BLaER1 treated with 17β-estradiol and CSF1 and Interleukin-3, amounts not matched to agents 10 nM and 100 nM (cell line): Measurements from ENCODE around the gene RBM28.

Experiments
- H3K27ac ChIP-seq, 11 experiments: shearing (Covaris generic); formaldehyde crosslinking; 2 replicates each; pipeline ENCODE4 v1.8.1; 2022
- H3K27me3 ChIP-seq, 11 experiments: shearing (Covaris generic); formaldehyde crosslinking; 2 replicates each; pipeline ENCODE4 v1.8.1; 2022
- H3K36me3 ChIP-seq, 11 experiments: shearing (Covaris generic); formaldehyde crosslinking; 2 replicates each; pipeline ENCODE4 v1.8.1; 2022
- H3K4me1 ChIP-seq, 10 experiments: shearing (Covaris generic); formaldehyde crosslinking; 2 replicates each; pipeline ENCODE4 v1.8.1; 2022
- H3K4me2 ChIP-seq, 11 experiments: shearing (Covaris generic); formaldehyde crosslinking; 2 replicates each; pipeline ENCODE4 v1.8.1; 2022
- H3K4me3 ChIP-seq, 10 experiments: shearing (Covaris generic); formaldehyde crosslinking; 2 replicates each; pipeline ENCODE4 v1.8.1; 2022
- H3K9ac ChIP-seq, 11 experiments: shearing (Covaris generic); formaldehyde crosslinking; 2 replicates each; pipeline ENCODE4 v1.8.1; 2022
- H3K9me3 ChIP-seq, 11 experiments: shearing (Covaris generic); formaldehyde crosslinking; replicated peaks in 1 of 11; 2 replicates each; pipeline ENCODE4 v1.8.1; 2022
- H4K20me1 ChIP-seq, 11 experiments: shearing (Covaris generic); formaldehyde crosslinking; 2 replicates each; pipeline ENCODE4 v1.8.1; 2022
- Cebpa-rat ChIP-seq, 11 experiments: shearing (Covaris generic); IDR thresholded peaks; 2 replicates each; pipeline ENCODE4 v1.8.1; 2022

Gene RBM28

GRCh38 chr7:128259131-128260061 is 84.3 kb downstream of the RBM28 start:
- H3K27ac ChIP-seq, result no peak overlapping the region
- H3K4me1 ChIP-seq, result no peaks in the 10 kb centered on the region
- peaks cover 0 to 4% (median 0%) of the 10 kb centered on the region in 11 experiments; a peak in 2 of 22 replicates for H3K9me3 ChIP-seq
- TF ChIP-seq Cebpa-rat (IDR thresholded peaks at IDR 0.05), result no peak
- no peaks in the 10 kb centered on the region for H3K27me3 ChIP-seq
- no peak overlapping the region for H3K4me3 ChIP-seq
- H4K20me1 ChIP-seq, result no peaks in the 10 kb centered on the region
- H3K4me2 ChIP-seq, result no peak overlapping the region
- H3K9ac ChIP-seq, result no peak overlapping the region
- no peaks in the 10 kb centered on the region for H3K36me3 ChIP-seq

- no peaks in the 10 kb centered on the region for H3K27me3 ChIP-seq
- no peak overlapping the region for H3K4me2 ChIP-seq
- no peak overlapping the region for H3K27ac ChIP-seq
- H4K20me1 ChIP-seq, result no peaks in the 10 kb centered on the region
- peaks cover 0 to 21% (median 7%) of the 10 kb centered on the region in 11 experiments; a peak in 10 of 22 replicates for H3K9me3 ChIP-seq
- no peaks in the 10 kb centered on the region for H3K36me3 ChIP-seq
- no peak overlapping the region for H3K4me3 ChIP-seq
- H3K4me1 ChIP-seq, result no peaks in the 10 kb centered on the region
- H3K9ac ChIP-seq, result no peak overlapping the region
- no peak for TF ChIP-seq Cebpa-rat (IDR thresholded peaks at IDR 0.05)
These were observed 86.2 kb downstream of the RBM28 start for GRCh38 chr7:128257458-128257857.

GRCh38 chr7:128255271-128255670 is 88.4 kb downstream of the RBM28 start:
- H3K4me1 ChIP-seq, result no peaks in the 10 kb centered on the region

GRCh38 chr7:128254470-128254869 is 89.2 kb downstream of the RBM28 start:
- no peaks in the 10 kb centered on the region for H3K36me3 ChIP-seq
- TF ChIP-seq Cebpa-rat (IDR thresholded peaks at IDR 0.05), result no peak
- H3K9ac ChIP-seq, result no peak overlapping the region
- no peak overlapping the region for H3K4me2 ChIP-seq
- H3K4me1 ChIP-seq, result no peaks in the 10 kb centered on the region
- H3K4me3 ChIP-seq, result no peak overlapping the region
- H3K27ac ChIP-seq, result no peak overlapping the region
- no peaks in the 10 kb centered on the region for H3K27me3 ChIP-seq
- H3K9me3 ChIP-seq, result peaks cover 0 to 21% (median 7%) of the 10 kb centered on the region in 11 experiments; a peak in 10 of 22 replicates
- no peaks in the 10 kb centered on the region for H4K20me1 ChIP-seq

More at GRCh38 chr7:128255271-128255670, 88.4 kb downstream of the RBM28 start:
- TF ChIP-seq Cebpa-rat (IDR thresholded peaks at IDR 0.05), result no peak
- Histone ChIP-seq H3K36me3 (no peaks in the 10 kb centered on the region), H4K20me1 (no peaks in the 10 kb centered on the region), H3K9me3 (peaks cover 0 to 21% (median 7%) of the 10 kb centered on the region in 11 experiments; a peak in 10 of 22 replicates), H3K4me2 (no peak overlapping the region), H3K27me3 (no peaks in the 10 kb centered on the region), H3K9ac (no peak overlapping the region), H3K27ac (no peak overlapping the region), H3K4me3 (no peak overlapping the region)

- Histone ChIP-seq H3K4me1 (no peaks in the 10 kb centered on the region), H3K4me2 (no peak overlapping the region), H4K20me1 (no peaks in the 10 kb centered on the region), H3K27ac (no peak overlapping the region), H3K9me3 (peaks cover 0 to 21% (median 7%) of the 10 kb centered on the region in 11 experiments; a peak in 10 of 22 replicates), H3K27me3 (no peaks in the 10 kb centered on the region), H3K4me3 (no peak overlapping the region), H3K36me3 (no peaks in the 10 kb centered on the region), H3K9ac (no peak overlapping the region)
- TF ChIP-seq Cebpa-rat (IDR thresholded peaks at IDR 0.05), result no peak
These were observed 90.0 kb downstream of the RBM28 start for GRCh38 chr7:128253701-128254100.

- Histone ChIP-seq H3K27me3 (no peaks in the 10 kb centered on the region), H3K27ac (no peak overlapping the region), H3K9me3 (peaks cover 0 to 21% (median 7%) of the 10 kb centered on the region in 11 experiments; a peak in 10 of 22 replicates), H4K20me1 (no peaks in the 10 kb centered on the region), H3K9ac (no peak overlapping the region), H3K36me3 (no peaks in the 10 kb centered on the region), H3K4me2 (no peak overlapping the region), H3K4me1 (no peaks in the 10 kb centered on the region), H3K4me3 (no peak overlapping the region)
- no peak for TF ChIP-seq Cebpa-rat (IDR thresholded peaks at IDR 0.05)
These were observed 92.4 kb downstream of the RBM28 start for GRCh38 chr7:128251337-128251736.
